ENCODE measurements around the gene LGR5.

- TF ChIP-seq EZH2 (IDR thresholded peaks at IDR 0.05; ENCODE audit: borderline replicate concordance, low read depth, low read length, severe bottlenecking) (no peak), POLR2A (IDR thresholded peaks at IDR 0.05; ENCODE audit: low read depth, low read length) (no peak), CTCF (IDR thresholded peaks at IDR 0.05; ENCODE audit: extremely low read depth in 1 of 2, insufficient read depth in 1 of 2, low read depth in 1 of 2, low read length in 2 of 2) (no peak), MYC (IDR thresholded peaks at IDR 0.05; ENCODE audit: low read depth, low read length) (no peak), POLR2AphosphoS5 (IDR thresholded peaks at IDR 0.05; ENCODE audit: insufficient read depth, low read depth, low read length) (no peak), MAX (IDR thresholded peaks at IDR 0.05; ENCODE audit: insufficient read depth, insufficient read length) (no peak), FOS (IDR thresholded peaks at IDR 0.05; ENCODE audit: borderline replicate concordance, insufficient read depth, low read length) (no peak)
Observed at GRCh38 chr12:71417181-71417580, 22.4 kb upstream of the LGR5 start.

Data from endothelial cell of umbilical vein (primary cell).